Liver (tissue), 3 donors: Measurements from ENCODE around the gene GSK3A.

Source experiments
- CTCF ChIP-seq: fragments of 150-350 bp; IDR thresholded peaks from 2 replicates; pipeline ENCODE4 v1.5.1; 2017; ENCODE audit warnings: improper control_type of control experiment, low read depth, low read length; ENCODE audit not compliant: missing input control
- EGR1 ChIP-seq, 2 donors: IDR thresholded peaks; 2 replicates each; pipeline ENCODE4 v1.6.1; 2016 to 2018; ENCODE audit warnings: antibody characterized with exemption in 2 of 2, low read depth in 2 of 2
- GABPA ChIP-seq, 2 donors: IDR thresholded peaks in 1 of 2; conservative IDR thresholded peaks in 1 of 2; 2 replicates each; pipeline ENCODE4 v1.6.1; 2016; ENCODE audit warnings: antibody characterized with exemption in 2 of 2, mild to moderate bottlenecking in 1 of 2, moderate library complexity in 1 of 2
- RAD21 ChIP-seq, 2 donors: IDR thresholded peaks; 2 replicates each; pipeline ENCODE4 v1.6.1; 2016; ENCODE audit warnings: antibody characterized with exemption in 2 of 2, mild to moderate bottlenecking in 2 of 2
- REST ChIP-seq: IDR thresholded peaks from 2 replicates; pipeline ENCODE4 v1.6.1; 2016; ENCODE audit warnings: antibody characterized with exemption, mild to moderate bottlenecking
- RXRA ChIP-seq, 2 donors: IDR thresholded peaks; 2 replicates each; pipeline ENCODE4 v1.6.1; 2017 to 2018; ENCODE audit warnings: antibody characterized with exemption in 2 of 2, mild to moderate bottlenecking in 1 of 2
- SP1 ChIP-seq: IDR thresholded peaks from 2 replicates; pipeline ENCODE4 v1.6.1; 2018; ENCODE audit warnings: antibody characterized with exemption, mild to moderate bottlenecking
- TAF1 ChIP-seq: conservative IDR thresholded peaks from 2 replicates; pipeline ENCODE4 v1.6.1; 2016; ENCODE audit warnings: antibody characterized with exemption, mild to moderate bottlenecking
- YY1 ChIP-seq: IDR thresholded peaks from 2 replicates; pipeline ENCODE4 v1.6.1; 2016; ENCODE audit warnings: antibody characterized with exemption, mild to moderate bottlenecking
- TF ChIP-seq, protein P1 (sequence below): IDR thresholded peaks from 2 replicates; pipeline ENCODE4 v1.6.1; 2016; ENCODE audit warnings: antibody characterized with exemption
- donor health status: healthy.
- donor health status: healthy.

DNA sequence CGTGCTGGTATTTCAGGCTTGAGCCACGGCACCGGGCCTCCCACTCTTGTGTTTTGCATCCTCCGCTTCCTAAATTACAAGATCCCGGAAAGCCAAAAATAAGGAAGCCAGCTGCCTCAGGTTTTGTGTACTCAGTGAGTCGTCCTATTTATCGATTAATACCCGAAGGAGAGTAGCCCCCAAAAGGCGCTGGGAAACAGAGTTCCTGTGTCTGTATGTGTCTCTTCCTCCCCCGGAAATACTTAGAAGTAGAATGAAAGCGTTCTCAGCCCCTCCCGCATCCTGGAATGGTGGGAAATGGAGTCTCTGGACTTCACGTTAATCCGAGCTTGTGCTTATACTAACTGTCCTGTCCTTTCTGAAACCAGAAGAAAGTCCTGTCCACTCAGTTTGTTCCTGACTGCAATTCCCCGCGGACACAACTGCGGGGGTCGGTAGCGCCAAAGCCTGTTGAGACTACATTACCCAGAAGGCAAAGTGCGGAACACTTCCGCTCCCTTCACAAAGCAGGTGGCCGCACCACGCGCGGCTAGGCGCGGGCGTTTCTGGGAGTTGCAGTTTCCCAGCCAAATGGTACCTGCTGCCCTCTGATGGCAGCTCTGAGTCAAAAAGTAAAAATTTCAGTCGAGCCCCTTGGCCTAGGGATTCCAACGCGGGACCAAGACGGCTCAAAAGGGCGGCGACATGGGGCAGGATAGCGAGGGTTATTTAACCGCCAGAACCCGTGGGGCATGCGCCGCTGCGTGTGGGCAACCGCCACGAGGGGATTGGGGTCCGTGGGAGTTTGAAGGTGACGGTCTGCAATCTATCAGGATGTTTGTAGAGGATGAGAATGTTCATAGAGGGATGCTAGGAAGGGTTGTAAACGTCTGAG is 2.2 kb upstream of the GSK3A start:
- TF ChIP-seq CTCF = peak; percentile 52
- TF ChIP-seq REST = peak; percentile 79
- peak; percentile 30 to 32 for TF ChIP-seq RXRA (IDR thresholded peaks at IDR 0.05)
- TF ChIP-seq SP1 = peak; percentile 65
- TF ChIP-seq GABPA (IDR thresholded peaks at IDR 0.05 in 1 of 2, conservative IDR thresholded peaks at IDR 0.05 in 1 of 2) = peak; percentile 62 to 93
- TF ChIP-seq EGR1 (IDR thresholded peaks at IDR 0.05; ENCODE audit: low read depth in 2 of 2) = peak; percentile 58 to 70
- peak; percentile 38 for TF ChIP-seq TAF1
- peak; percentile 70 to 75 for TF ChIP-seq RAD21 (IDR thresholded peaks at IDR 0.05)
- TF ChIP-seq, protein P1, sequence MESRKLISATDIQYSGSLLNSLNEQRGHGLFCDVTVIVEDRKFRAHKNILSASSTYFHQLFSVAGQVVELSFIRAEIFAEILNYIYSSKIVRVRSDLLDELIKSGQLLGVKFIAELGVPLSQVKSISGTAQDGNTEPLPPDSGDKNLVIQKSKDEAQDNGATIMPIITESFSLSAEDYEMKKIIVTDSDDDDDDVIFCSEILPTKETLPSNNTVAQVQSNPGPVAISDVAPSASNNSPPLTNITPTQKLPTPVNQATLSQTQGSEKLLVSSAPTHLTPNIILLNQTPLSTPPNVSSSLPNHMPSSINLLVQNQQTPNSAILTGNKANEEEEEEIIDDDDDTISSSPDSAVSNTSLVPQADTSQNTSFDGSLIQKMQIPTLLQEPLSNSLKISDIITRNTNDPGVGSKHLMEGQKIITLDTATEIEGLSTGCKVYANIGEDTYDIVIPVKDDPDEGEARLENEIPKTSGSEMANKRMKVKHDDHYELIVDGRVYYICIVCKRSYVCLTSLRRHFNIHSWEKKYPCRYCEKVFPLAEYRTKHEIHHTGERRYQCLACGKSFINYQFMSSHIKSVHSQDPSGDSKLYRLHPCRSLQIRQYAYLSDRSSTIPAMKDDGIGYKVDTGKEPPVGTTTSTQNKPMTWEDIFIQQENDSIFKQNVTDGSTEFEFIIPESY = peak; percentile 93
- TF ChIP-seq YY1 = peak; percentile 95
